ENCODE data around the gene HES1. TPM values are rescaled to one million over a fixed set of nuclear protein-coding genes. Genes with fewer than 3 reads are reported as not detected.

Gene HES1
- 10 to 100 TPM; 23.1 to 50.9 (median 41.2) TPM for total RNA-seq

- peak; percentile 93 for DNase-seq
- no peaks in the 10 kb centered on the region for H3K27me3 ChIP-seq
- no peaks in the 10 kb centered on the region for H3K9me3 ChIP-seq
- peak within 1 kb of the TSS; percentile 58 to 63 for H3K4me3 ChIP-seq
- peaks cover 4 to 9% of the 10 kb centered on the region in 2 donors for H3K4me1 ChIP-seq
- no peaks in the 10 kb centered on the region for H3K36me3 ChIP-seq
- intact Hi-C loops (cut with DNase I; ENCODE audit: low total_unique reads): loop anchor here (5.0 to 10.0 kb wide), 2 partner anchors 176 to 351 kb away; no protein-coding TSS in a partner anchor
- H3K27ac ChIP-seq: peak within 1 kb of the TSS; percentile 95 to 99
- peak in 1 of 4 experiments; percentile 7 for TF ChIP-seq CTCF (IDR thresholded peaks at IDR 0.05)
- TF ChIP-seq POLR2A (IDR thresholded peaks at IDR 0.05): peak; percentile 81 to 84
Measured at GRCh38 chr3:194135806-194136518, at the start of gene HES1. Gene HES1, plus strand, starts transcription at chr3:194136148. Its CDS starts 233 bp downstream, at chr3:194136381.

- Histone ChIP-seq H3K4me1 (peaks cover 3 to 6% of the 10 kb centered on the region in 2 donors), H3K27ac (no peak overlapping the region), H3K4me3 (no peak overlapping the region), H3K9me3 (no peaks in the 10 kb centered on the region), H3K27me3 (no peaks in the 10 kb centered on the region), H3K36me3 (no peaks in the 10 kb centered on the region)
- no peak for DNase-seq
- intact Hi-C loops (cut with DNase I; ENCODE audit: low total_unique reads): no loop called here
- TF ChIP-seq CTCF (IDR thresholded peaks at IDR 0.05): no peak
- no peak for TF ChIP-seq POLR2A (IDR thresholded peaks at IDR 0.05)
Measured at GRCh38 chr3:194086388-194087075, 49.4 kb upstream of the HES1 start.

- intact Hi-C loops (cut with DNase I; ENCODE audit: low total_unique reads): no loop called here
- H3K27ac ChIP-seq: no peak overlapping the region
- no peak for TF ChIP-seq POLR2A (IDR thresholded peaks at IDR 0.05)
- TF ChIP-seq CTCF (IDR thresholded peaks at IDR 0.05): no peak
Measured at GRCh38 chr3:194087280-194087679, 48.7 kb upstream of the HES1 start.

GRCh38 chr3:194087995-194088855, 47.7 kb upstream of the HES1 start:
- intact Hi-C loops (cut with DNase I; ENCODE audit: low total_unique reads): no loop called here
- TF ChIP-seq CTCF (IDR thresholded peaks at IDR 0.05) (no peak), POLR2A (IDR thresholded peaks at IDR 0.05) (no peak)
- Histone ChIP-seq H3K9me3 (no peaks in the 10 kb centered on the region), H3K4me3 (no peak overlapping the region), H3K27me3 (no peaks in the 10 kb centered on the region), H3K27ac (no peak overlapping the region), H3K4me1 (peaks cover 3 to 6% of the 10 kb centered on the region in 2 donors), H3K36me3 (no peaks in the 10 kb centered on the region)
- DNase-seq: no peak

More at GRCh38 chr3:194087280-194087679, 48.7 kb upstream of the HES1 start:
- Histone ChIP-seq H3K27me3 (no peaks in the 10 kb centered on the region), H3K36me3 (no peaks in the 10 kb centered on the region), H3K9me3 (no peaks in the 10 kb centered on the region), H3K4me3 (no peak overlapping the region), H3K4me1 (peaks cover 3 to 6% of the 10 kb centered on the region in 2 donors)
- DNase-seq: no peak

All from uterus (tissue), 4 donors.